Muscle layer of colon (tissue), 2 donors: ENCODE results near the gene PPIE.

Experiments
- H3K27ac ChIP-seq: one replicate; pipeline ENCODE4 v1.7.0; 2013; ENCODE audit warnings: low read depth, mild to moderate bottlenecking, low read length, moderate library complexity
- H3K27me3 ChIP-seq, 2 donors: one replicate each; pipeline ENCODE4 v1.7.0; 2013; ENCODE audit warnings: low read length in 2 of 2, mild to moderate bottlenecking in 2 of 2; ENCODE audit not compliant: insufficient read depth in 2 of 2, control insufficient read depth in 1 of 2
- H3K36me3 ChIP-seq: one replicate; pipeline ENCODE4 v1.7.0; 2013; ENCODE audit warnings: mild to moderate bottlenecking, low read length; ENCODE audit not compliant: insufficient read depth
- H3K4me1 ChIP-seq: one replicate; pipeline ENCODE4 v1.7.0; 2013; ENCODE audit warnings: mild to moderate bottlenecking, low read length; ENCODE audit not compliant: insufficient read depth
- H3K4me3 ChIP-seq, 2 donors: one replicate each; pipeline ENCODE4 v1.7.0; 2013; ENCODE audit warnings: low read length in 2 of 2, low read depth in 1 of 2, mild to moderate bottlenecking in 1 of 2, moderate library complexity in 1 of 2
- H3K9ac ChIP-seq: one replicate; pipeline ENCODE4 v1.7.0; 2013; ENCODE audit warnings: low read length
- H3K9me3 ChIP-seq: one replicate; pipeline ENCODE4 v1.7.0; 2013; ENCODE audit warnings: mild to moderate bottlenecking, low read length
- donor health status: abdominal sarcoma.
- donor health status: Adenocarcinoma of cecum.

Gene PPIE

GRCh38 chr1:39698568-39698967, 40.1 kb upstream of the PPIE start:
- Histone ChIP-seq H3K9me3 (no peaks in the 10 kb centered on the region), H3K9ac (no peak overlapping the region), H3K27me3 (no peaks in the 10 kb centered on the region), H3K4me1 (no peaks in the 10 kb centered on the region), H3K4me3 (no peak overlapping the region), H3K36me3 (no peaks in the 10 kb centered on the region), H3K27ac (no peak overlapping the region)

- H3K4me3 ChIP-seq, result no peak overlapping the region
- H3K9ac ChIP-seq, result no peak overlapping the region
- H3K36me3 ChIP-seq, result no peaks in the 10 kb centered on the region
- H3K27ac ChIP-seq, result no peak overlapping the region
- no peaks in the 10 kb centered on the region for H3K27me3 ChIP-seq
- no peaks in the 10 kb centered on the region for H3K4me1 ChIP-seq
- H3K9me3 ChIP-seq, result no peaks in the 10 kb centered on the region
These were observed 39.3 kb upstream of the PPIE start for GRCh38 chr1:39699419-39699818.

GRCh38 chr1:39700348-39700747, 38.3 kb upstream of the PPIE start:
- no peaks in the 10 kb centered on the region for H3K4me1 ChIP-seq
- H3K4me3 ChIP-seq, result no peak overlapping the region
- no peaks in the 10 kb centered on the region for H3K36me3 ChIP-seq
- no peaks in the 10 kb centered on the region for H3K27me3 ChIP-seq
- no peaks in the 10 kb centered on the region for H3K9me3 ChIP-seq
- H3K27ac ChIP-seq, result no peak overlapping the region
- H3K9ac ChIP-seq, result no peak overlapping the region

GRCh38 chr1:39701049-39701439, 37.6 kb upstream of the PPIE start:
- H3K4me1 ChIP-seq, result no peaks in the 10 kb centered on the region

GRCh38 chr1:39704757-39705156, 33.9 kb upstream of the PPIE start:
- Histone ChIP-seq H3K27ac (no peak overlapping the region), H3K4me1 (no peaks in the 10 kb centered on the region), H3K27me3 (no peaks in the 10 kb centered on the region), H3K36me3 (no peaks in the 10 kb centered on the region), H3K9me3 (no peaks in the 10 kb centered on the region), H3K4me3 (no peak overlapping the region), H3K9ac (no peak overlapping the region)

More at GRCh38 chr1:39701049-39701439, 37.6 kb upstream of the PPIE start:
- Histone ChIP-seq H3K4me3 (no peak overlapping the region), H3K27me3 (no peaks in the 10 kb centered on the region), H3K27ac (no peak overlapping the region), H3K9ac (no peak overlapping the region), H3K36me3 (no peaks in the 10 kb centered on the region), H3K9me3 (no peaks in the 10 kb centered on the region)

- Histone ChIP-seq H3K4me3 (no peak overlapping the region), H3K4me1 (no peaks in the 10 kb centered on the region), H3K27ac (no peak overlapping the region), H3K36me3 (no peaks in the 10 kb centered on the region), H3K27me3 (no peaks in the 10 kb centered on the region), H3K9ac (no peak overlapping the region), H3K9me3 (no peaks in the 10 kb centered on the region)
These were observed 31.2 kb upstream of the PPIE start for GRCh38 chr1:39707506-39707905.

GRCh38 chr1:39711104-39711965, 27.3 kb upstream of the PPIE start:
- Histone ChIP-seq H3K4me3 (no peak overlapping the region), H3K9ac (no peak overlapping the region), H3K4me1 (no peaks in the 10 kb centered on the region), H3K27me3 (no peaks in the 10 kb centered on the region), H3K27ac (no peak overlapping the region), H3K9me3 (no peaks in the 10 kb centered on the region), H3K36me3 (no peaks in the 10 kb centered on the region)

- Histone ChIP-seq H3K27ac (no peak overlapping the region), H3K4me1 (no peaks in the 10 kb centered on the region), H3K4me3 (no peak overlapping the region), H3K9me3 (no peaks in the 10 kb centered on the region), H3K27me3 (no peaks in the 10 kb centered on the region), H3K36me3 (no peaks in the 10 kb centered on the region), H3K9ac (no peak overlapping the region)
These were observed 26.7 kb upstream of the PPIE start for GRCh38 chr1:39711966-39712340.

- Histone ChIP-seq H3K27ac (no peak overlapping the region), H3K9me3 (no peaks in the 10 kb centered on the region), H3K27me3 (no peaks in the 10 kb centered on the region), H3K36me3 (no peaks in the 10 kb centered on the region), H3K4me3 (no peak overlapping the region), H3K9ac (no peak overlapping the region), H3K4me1 (no peaks in the 10 kb centered on the region)
These were observed 25.1 kb upstream of the PPIE start for GRCh38 chr1:39713557-39713956.

GRCh38 chr1:39717809-39718208, 20.9 kb upstream of the PPIE start:
- Histone ChIP-seq H3K9me3 (no peaks in the 10 kb centered on the region), H3K27ac (no peak overlapping the region), H3K4me1 (no peaks in the 10 kb centered on the region), H3K9ac (no peak overlapping the region), H3K27me3 (no peaks in the 10 kb centered on the region), H3K36me3 (no peaks in the 10 kb centered on the region), H3K4me3 (no peak overlapping the region)

- Histone ChIP-seq H3K4me1 (no peaks in the 10 kb centered on the region), H3K36me3 (no peaks in the 10 kb centered on the region), H3K4me3 (no peak overlapping the region), H3K9ac (no peak overlapping the region), H3K27ac (no peak overlapping the region), H3K9me3 (no peaks in the 10 kb centered on the region), H3K27me3 (no peaks in the 10 kb centered on the region)
These were observed 18.3 kb upstream of the PPIE start for GRCh38 chr1:39720094-39720999.
